ENCODE measurements around the gene ZNF718.
"Not testable (repeated sequence)": the region's sequence is repeated elsewhere in the genome, so short reads cannot be mapped to it uniquely, and the experiment has no call there.

Gene ZNF718

DNA sequence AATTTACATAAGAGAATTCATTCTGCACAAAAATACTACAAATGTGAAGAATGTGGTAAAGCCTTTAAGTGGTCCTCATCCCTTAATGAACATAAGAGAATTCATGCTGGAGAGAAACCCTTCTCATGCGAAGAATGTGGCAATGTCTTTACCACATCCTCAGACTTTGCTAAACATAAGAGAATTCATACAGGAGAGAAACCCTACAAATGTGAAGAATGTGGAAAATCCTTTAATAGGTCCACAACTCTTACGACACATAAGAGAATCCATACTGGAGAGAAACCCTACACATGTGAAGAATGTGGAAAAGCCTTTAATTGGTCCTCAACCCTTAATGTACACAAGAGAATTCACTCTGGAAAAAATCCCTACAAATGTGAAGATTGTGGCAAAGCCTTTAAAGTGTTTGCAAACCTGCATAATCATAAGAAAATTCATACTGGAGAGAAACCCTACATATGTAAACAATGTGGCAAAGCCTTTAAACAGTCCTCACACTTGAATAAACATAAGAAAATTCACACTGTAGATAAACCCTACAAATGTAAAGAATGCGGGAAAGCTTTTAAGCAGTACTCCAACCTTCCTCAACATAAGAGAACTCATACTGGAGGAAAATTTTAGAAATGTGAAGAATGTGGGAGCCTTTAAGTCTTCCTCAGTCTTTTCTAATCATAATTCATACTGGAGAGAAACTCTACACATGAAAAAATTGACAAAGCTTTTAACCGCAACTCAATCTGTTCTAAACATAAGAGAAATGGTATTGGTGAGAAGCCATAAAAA, 37.4 kb downstream of the ZNF718 start:
- no peak for DNase-seq (ENCODE audit: low spot score)

DNA sequence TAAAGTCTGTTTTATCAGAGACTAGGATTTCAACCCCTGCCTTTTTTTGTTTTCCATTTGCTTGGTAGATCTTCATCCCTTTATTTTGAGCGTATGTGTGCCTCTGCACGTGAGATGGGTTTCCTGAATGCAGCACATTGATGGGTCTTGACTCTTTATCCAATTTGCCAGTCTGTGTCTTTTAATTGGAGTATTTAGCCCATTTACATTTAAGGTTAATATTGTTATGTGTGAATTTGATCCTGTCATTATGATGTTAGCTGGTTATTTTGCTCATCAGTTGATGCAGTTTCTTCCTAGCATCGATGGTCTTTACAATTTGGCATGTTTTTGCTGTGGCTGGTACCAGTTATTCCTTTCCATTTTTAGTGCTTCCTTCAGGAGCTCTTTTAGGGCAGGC, 45.3 kb downstream of the ZNF718 start:
- not testable (repeated sequence) for DNase-seq (ENCODE audit: low spot score)

- DNase-seq (ENCODE audit: low spot score), result not testable (repeated sequence)
Observed at GRCh38 chr4:171318-171717, 47.0 kb downstream of the ZNF718 start.

DNA sequence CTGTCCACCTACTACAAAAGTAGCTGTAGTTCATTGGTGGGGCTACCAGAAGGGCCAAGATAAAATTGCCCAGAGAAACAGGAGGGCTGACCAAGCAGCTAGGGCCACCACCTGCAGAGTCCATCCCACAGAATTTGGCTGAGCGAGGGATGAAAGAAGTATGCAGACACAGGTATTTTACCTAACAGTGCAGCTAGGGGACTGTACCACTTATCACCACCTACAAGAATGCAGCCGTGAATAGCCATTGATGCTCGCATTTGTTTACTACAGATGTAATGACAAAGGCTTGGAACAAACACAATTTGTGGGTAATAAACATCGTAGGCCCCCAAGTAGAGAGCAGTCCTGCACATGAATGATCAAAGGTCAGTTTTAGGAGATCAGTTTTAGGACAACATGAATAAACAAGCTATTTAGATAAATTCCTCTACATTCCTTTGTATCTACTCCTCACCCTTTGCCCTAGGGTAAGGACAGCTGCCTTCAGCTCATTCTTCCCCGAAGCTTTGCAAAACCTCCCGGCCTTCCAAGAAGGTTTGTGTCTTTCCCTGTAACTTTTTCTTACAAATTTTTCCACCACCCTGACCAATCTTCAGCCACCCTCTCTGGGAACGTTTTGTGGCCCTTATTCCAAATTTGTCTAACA, 49.5 kb downstream of the ZNF718 start:
- DNase-seq (ENCODE audit: low spot score), result no peak

GRCh38 chr4:175986-176385, 51.7 kb downstream of the ZNF718 start:
- DNase-seq (ENCODE audit: low spot score), result no peak

GRCh38 chr4:176995-177394, 52.7 kb downstream of the ZNF718 start:
- DNase-seq (ENCODE audit: low spot score), result no peak

DNA sequence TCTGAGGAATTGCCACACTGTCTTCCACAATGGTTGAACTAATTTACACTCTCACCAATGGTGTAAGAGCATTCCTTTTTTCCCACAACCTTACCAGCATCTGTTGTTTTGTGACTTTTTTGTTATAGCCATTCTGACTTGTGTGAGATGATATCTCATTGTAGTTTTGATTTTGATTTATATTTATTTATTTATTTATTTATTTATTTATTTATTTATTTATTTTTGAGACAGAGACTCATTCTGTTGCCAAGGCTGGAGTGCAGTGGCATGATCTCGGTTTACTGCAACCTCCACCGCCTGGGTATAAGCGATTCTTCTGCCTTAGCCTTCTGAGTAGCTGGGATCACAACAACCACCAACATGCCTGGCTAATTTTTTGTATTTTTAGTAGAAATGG, 57.9 kb downstream of the ZNF718 start:
- not testable (repeated sequence) for DNase-seq (ENCODE audit: low spot score)

DNA sequence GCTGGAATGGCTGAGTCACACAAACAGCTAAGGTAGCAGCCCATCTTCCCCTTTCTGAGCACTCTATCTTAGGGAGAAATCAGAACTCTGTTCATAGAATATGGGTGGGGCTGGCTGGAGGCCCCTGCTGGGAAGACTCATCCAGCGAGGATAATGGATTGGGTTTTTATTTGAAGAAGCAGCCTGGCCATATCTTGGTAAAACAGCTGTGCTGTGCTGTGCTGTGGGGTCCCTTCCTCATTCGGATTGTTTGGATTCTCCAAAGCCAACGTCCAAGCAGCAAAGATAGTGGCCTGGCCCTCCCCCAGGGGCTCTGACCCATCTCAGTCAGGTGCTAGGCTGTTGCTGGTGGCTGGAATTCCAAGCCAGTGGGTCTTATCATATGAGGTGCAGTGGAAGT, 63.8 kb downstream of the ZNF718 start:
- no peak for DNase-seq (ENCODE audit: low spot score)

DNA sequence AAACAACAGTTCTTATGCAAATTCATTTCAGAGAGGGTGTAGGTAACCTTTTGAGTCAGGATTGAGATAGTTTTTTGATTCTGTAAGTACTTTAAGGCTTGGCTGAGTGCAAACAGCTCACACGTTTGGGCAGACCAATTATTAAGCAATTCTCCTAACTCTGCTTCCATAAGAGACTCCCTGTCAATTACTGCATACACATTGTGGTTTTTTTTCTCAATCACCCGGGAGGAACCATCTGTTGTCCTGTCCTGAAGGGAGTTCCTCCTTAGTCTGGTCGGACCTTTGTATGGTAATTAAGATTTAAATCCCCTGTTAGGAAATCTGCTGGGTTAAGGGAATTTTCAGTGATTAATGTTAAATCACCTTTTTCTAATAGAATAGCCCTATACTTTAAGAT, 70.9 kb downstream of the ZNF718 start:
- DNase-seq (ENCODE audit: low spot score), result not testable (repeated sequence)

DNA sequence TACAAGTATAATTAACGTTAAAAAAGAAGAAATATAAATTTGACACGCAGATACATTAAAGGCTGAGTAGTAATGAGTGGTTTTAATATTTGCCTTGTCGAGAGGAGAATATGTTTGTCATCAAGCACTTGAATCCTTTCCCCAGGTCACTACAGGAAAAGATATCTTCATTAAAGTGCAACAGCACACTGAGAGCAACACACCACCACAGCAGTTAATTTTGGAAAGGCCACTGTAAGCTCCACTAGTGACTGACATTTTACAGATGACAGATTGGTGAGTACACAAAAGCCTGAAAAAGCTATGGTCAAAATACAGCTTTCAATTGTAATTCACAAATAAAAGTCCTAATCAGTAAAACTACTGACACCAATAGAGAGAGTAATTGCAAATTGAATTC, 76.6 kb downstream of the ZNF718 start:
- DNase-seq (ENCODE audit: low spot score), result no peak

GRCh38 chr4:202822-203221, 78.5 kb downstream of the ZNF718 start:
- DNase-seq (ENCODE audit: low spot score), result not testable (repeated sequence)

GRCh38 chr4:205097-205756, 80.9 kb downstream of the ZNF718 start:
- no peak for DNase-seq (ENCODE audit: low spot score)

DNA sequence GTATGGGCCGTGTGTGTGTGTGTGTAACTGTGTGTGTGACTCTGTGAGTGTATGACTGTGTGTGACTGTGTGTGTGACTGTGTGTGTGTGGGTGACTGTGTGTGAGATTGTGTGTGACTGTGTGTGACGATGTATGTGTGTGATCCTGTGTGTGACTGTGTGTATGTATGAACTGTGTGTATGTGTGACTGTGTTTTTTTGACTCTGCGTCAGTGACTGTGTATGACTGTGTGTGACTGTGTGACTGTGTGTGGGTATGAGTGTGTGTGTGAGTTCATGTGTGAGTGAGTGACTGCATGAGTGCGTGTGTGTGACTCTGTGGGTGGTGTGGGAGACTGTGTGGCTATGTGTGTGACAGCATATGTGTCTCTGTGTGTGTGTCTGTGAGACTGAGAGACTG, 81.8 kb downstream of the ZNF718 start:
- no peak for DNase-seq (ENCODE audit: low spot score)

- DNase-seq (ENCODE audit: low spot score), result not testable (repeated sequence)
Observed at GRCh38 chr4:208416-209096, 84.3 kb downstream of the ZNF718 start.

- no peak for DNase-seq (ENCODE audit: low spot score)
Observed at GRCh38 chr4:211033-211511, 86.8 kb downstream of the ZNF718 start.

- DNase-seq (ENCODE audit: low spot score), result peak; percentile 72
Observed at GRCh38 chr4:212438-213188, 88.3 kb downstream of the ZNF718 start.

DNA sequence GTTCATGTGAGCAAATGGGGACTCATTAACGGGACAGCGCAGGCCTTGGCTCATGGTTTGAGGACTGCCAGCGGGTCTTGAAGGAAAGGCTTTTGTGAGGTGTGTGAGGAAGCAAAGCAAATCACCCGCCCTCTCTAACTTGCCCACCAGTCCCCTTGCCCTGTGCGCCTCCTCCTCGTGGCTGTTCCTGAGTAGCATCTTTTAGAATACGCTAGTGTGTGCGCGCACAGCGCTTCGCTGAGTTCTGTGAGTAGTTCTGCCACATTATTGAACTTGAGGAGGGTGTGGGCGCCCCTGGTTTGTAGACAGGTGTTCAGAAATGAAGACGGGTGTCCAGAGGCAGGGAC, 88.9 kb downstream of the ZNF718 start:
- DNase-seq (ENCODE audit: low spot score), result peak; percentile 8

All from kidney capillary endothelial cell (primary cell).